GM12891 (cell line): ENCODE results near the gene RBM28.

Experiments used
- POLR2A ChIP-seq: IDR thresholded peaks from 2 replicates; pipeline ENCODE4 v1.6.1; 2011; ENCODE audit warnings: low read depth, low read length, control low read depth
- POLR2AphosphoS5 ChIP-seq: IDR thresholded peaks from 2 replicates; pipeline ENCODE4 v1.6.1; 2011; ENCODE audit warnings: low read depth, low read length, control low read depth
- POU2F2 ChIP-seq: IDR thresholded peaks from 2 replicates; pipeline ENCODE4 v1.6.1; 2011; ENCODE audit warnings: low read depth, mild to moderate bottlenecking, control low read depth, low read length, moderate library complexity
- SPI1 ChIP-seq: IDR thresholded peaks from 2 replicates; pipeline ENCODE4 v1.6.1; 2011; ENCODE audit warnings: low read depth, low read length, control low read depth

GRCh38 chr7:128385988-128386925 is 42.5 kb upstream of the RBM28 start:
- TF ChIP-seq POLR2A, result no peak
- TF ChIP-seq POU2F2, result no peak
- TF ChIP-seq POLR2AphosphoS5, result no peak
- TF ChIP-seq SPI1, result no peak
